CD4-positive, alpha-beta T cell (primary cell): ENCODE measurements around the gene PTPRK. TPM values are rescaled to one million over a fixed set of nuclear protein-coding genes. Genes with fewer than 3 reads are reported as not detected.

Experiments used
- ATAC-seq: fragments of 200-7000 bp; cut with Tn5 transposase; one replicate; pipeline ENCODE4 v1.10.0; 2022; ENCODE audit warnings: mild to moderate bottlenecking; ENCODE audit not compliant: poor library complexity
- CTCF ChIA-PET: fragments of 350-600 bp; sonication (Branson Sonifier 250); formaldehyde crosslinking; loops from one replicate; lab custom pipeline; 2021; ENCODE audit warnings: antibody characterized with exemption, inconsistent platforms; lab: Charles Lee
- POLR2A ChIA-PET: fragments of 350-600 bp; sonication (Branson Sonifier 250); formaldehyde crosslinking; loops from one replicate; lab custom pipeline; 2021; ENCODE audit warnings: antibody characterized with exemption, inconsistent platforms; lab: Charles Lee
- DNase-seq, 14 experiments: peaks; one replicate each; pipeline ENCODE4 v3.0.0-alpha.2; 2013 to 2020; ENCODE audit warnings: mixed read lengths in 2 of 14
- H3K27ac ChIP-seq, 2 donors: one replicate each; pipeline versions ENCODE4 v1.5.1 to v1.7.0; 2013; ENCODE audit warnings: low read length in 2 of 2, low read depth in 1 of 2, mild to moderate bottlenecking in 1 of 2
- H3K27me3 ChIP-seq, 2 experiments: 1 replicate in 1 of 2; 2 replicates in 1 of 2; pipeline versions ENCODE4 v1.6.1 to v1.7.0; 2013; ENCODE audit warnings: low read length in 2 of 2, control low read depth in 1 of 2, mild to moderate bottlenecking in 1 of 2, moderate library complexity in 1 of 2; ENCODE audit not compliant: insufficient read depth in 2 of 2, control insufficient read depth in 1 of 2
- H3K36me3 ChIP-seq: one replicate; pipeline ENCODE4 v1.6.1; 2013; ENCODE audit warnings: low read length, control low read depth; ENCODE audit not compliant: insufficient read depth
- H3K4me1 ChIP-seq: one replicate; pipeline ENCODE4 v1.6.1; 2013; ENCODE audit warnings: low read length, control low read depth; ENCODE audit not compliant: insufficient read depth
- H3K4me3 ChIP-seq: one replicate; pipeline ENCODE4 v1.5.1; 2013; ENCODE audit warnings: mild to moderate bottlenecking, low read length, moderate library complexity
- H3K9me3 ChIP-seq, 2 experiments: 1 replicate in 1 of 2; 2 replicates in 1 of 2; pipeline versions ENCODE4 v1.6.1 to v1.7.0; 2013; ENCODE audit warnings: low read length in 2 of 2, mild to moderate bottlenecking in 2 of 2, control low read depth in 1 of 2, moderate library complexity in 1 of 2; ENCODE audit not compliant: control insufficient read depth in 1 of 2, insufficient read depth in 1 of 2
- H3K27ac Mint-ChIP-seq: one replicate; pipeline ENCODE4 v1.8.0; 2020; ENCODE audit warnings: mixed read lengths
- H3K27me3 Mint-ChIP-seq: one replicate; pipeline ENCODE4 v1.8.0; 2021; ENCODE audit warnings: mixed read lengths
- H3K36me3 Mint-ChIP-seq: one replicate; pipeline ENCODE4 v1.8.0; 2021; ENCODE audit warnings: low read depth, mixed read lengths
- H3K4me1 Mint-ChIP-seq: one replicate; pipeline ENCODE4 v1.8.0; 2021; ENCODE audit warnings: low read depth, mixed read lengths
- H3K4me3 Mint-ChIP-seq: one replicate; pipeline ENCODE4 v1.8.0; 2020; ENCODE audit warnings: mild to moderate bottlenecking, mixed read lengths
- H3K9me3 Mint-ChIP-seq: one replicate; pipeline ENCODE4 v1.8.0; 2020; ENCODE audit warnings: mixed read lengths
- CTCF ChIP-seq: fragments of 200-600 bp; IDR thresholded peaks from one replicate; pipeline ENCODE4 v1.8.0; 2022; ENCODE audit warnings: antibody characterized with exemption, mild to moderate bottlenecking
- intact Hi-C, 2 experiments: fragments of 100-400 bp; cut with DNase I in 1 of 2; cut with micrococcal nuclease in 1 of 2; formaldehyde crosslinking; loops; one replicate each; pipeline versions ENCODE4 v1.15.1 to v1.9.0; 2023 to 2025; cut with DNase I, micrococcal nuclease
- total RNA-seq, 174 experiments: library from RNA in 2 of 174; stranded (reverse) in 2 of 174; gene quantifications; one replicate each; pipeline ENCODE4 v1.2.3 and lab custom pipeline; 2021 to 2026

Gene PTPRK
- total RNA-seq, 2 experiments from 2014 or later, result 8.4 to 10.3 TPM

GRCh38 chr6:128239146-128239545, 281.3 kb downstream of the PTPRK start:
- Histone ChIP-seq H3K4me3 (no peak overlapping the region), H3K27me3 (no peaks in the 10 kb centered on the region), H3K9me3 (no peaks in the 10 kb centered on the region), H3K27ac (no peak overlapping the region), H3K4me1 (no peaks in the 10 kb centered on the region), H3K36me3 (no peaks in the 10 kb centered on the region)
- DNase-seq (no peak), ATAC-seq (no peak)
- intact Hi-C loops, result no loop called here
- Mint-ChIP-seq H3K27ac (no peak overlapping the region), H3K9me3 (no peaks in the 10 kb centered on the region), H3K4me3 (no peak overlapping the region), H3K4me1 (peaks cover 9% of the 10 kb centered on the region), H3K27me3 (no peaks in the 10 kb centered on the region), H3K36me3 (no peaks in the 10 kb centered on the region)
- POLR2A ChIA-PET, result no interaction called here
- CTCF ChIA-PET, result no interaction called here
- no peak for TF ChIP-seq CTCF

- intact Hi-C loops, result no loop called here
- no peaks in the 10 kb centered on the region for H3K9me3 ChIP-seq
- CTCF ChIA-PET, result no interaction called here
- H3K4me3 Mint-ChIP-seq, result no peak overlapping the region
- ATAC-seq (no peak), DNase-seq (no peak)
- H3K9me3 Mint-ChIP-seq, result no peaks in the 10 kb centered on the region
- no peaks in the 10 kb centered on the region for H3K27me3 Mint-ChIP-seq
- no peaks in the 10 kb centered on the region for H3K36me3 ChIP-seq
- TF ChIP-seq CTCF, result no peak
- H3K4me3 ChIP-seq, result no peak overlapping the region
- POLR2A ChIA-PET, result no interaction called here
- no peak overlapping the region for H3K27ac Mint-ChIP-seq
- H3K4me1 Mint-ChIP-seq, result peaks cover 9% of the 10 kb centered on the region
- H3K27ac ChIP-seq, result no peak overlapping the region
- H3K4me1 ChIP-seq, result no peaks in the 10 kb centered on the region
- no peaks in the 10 kb centered on the region for H3K36me3 Mint-ChIP-seq
- no peaks in the 10 kb centered on the region for H3K27me3 ChIP-seq
Observed at GRCh38 chr6:128238225-128238624, 282.2 kb downstream of the PTPRK start.

GRCh38 chr6:128235556-128235955, 284.8 kb downstream of the PTPRK start:
- Histone ChIP-seq H3K27me3 (no peaks in the 10 kb centered on the region), H3K27ac (no peak overlapping the region), H3K4me1 (no peaks in the 10 kb centered on the region), H3K36me3 (no peaks in the 10 kb centered on the region), H3K9me3 (no peaks in the 10 kb centered on the region), H3K4me3 (no peak overlapping the region)
- no peaks in the 10 kb centered on the region for H3K36me3 Mint-ChIP-seq
- intact Hi-C loops, result no loop called here
- no peak for ATAC-seq
- ChIA-PET CTCF (no interaction called here), POLR2A (no interaction called here)
- no peak for DNase-seq
- no peak for TF ChIP-seq CTCF
- H3K27ac Mint-ChIP-seq, result no peak overlapping the region
- H3K9me3 Mint-ChIP-seq, result no peaks in the 10 kb centered on the region
- no peak overlapping the region for H3K4me3 Mint-ChIP-seq
- no peaks in the 10 kb centered on the region for H3K27me3 Mint-ChIP-seq
- peaks cover 9% of the 10 kb centered on the region for H3K4me1 Mint-ChIP-seq
